Measurements from ENCODE around the gene IQGAP1. TPM values are rescaled to one million over a fixed set of nuclear protein-coding genes. Genes with fewer than 3 reads are reported as not detected.
A peak's percentile ranks its signal among the peaks of the same experiment; 100 is the strongest.

The IQGAP1 gene
- total RNA-seq, 4 donors from 2014 or later: 181 to 285 (median 193) TPM

- Histone ChIP-seq H3K27me3 (no peaks in the 10 kb centered on the region), H3K9me3 (no peaks in the 10 kb centered on the region), H3K4me1 (peaks cover 25 to 76% (median 43%) of the 10 kb centered on the region in 3 donors), H3K36me3 (peaks cover 0 to 28% (median 3%) of the 10 kb centered on the region in 3 donors), H3K4me3 (no peak overlapping the region), H3K27ac (peak overlapping the region in 3 of 4 donors; percentile 30 to 59 (median 45))
- TF ChIP-seq POLR2A (IDR thresholded peaks at IDR 0.05) (no peak), CTCF (IDR thresholded peaks at IDR 0.05) (no peak)
- 40 to 74% methylated on average over 4 of the region's 4 CpGs for WGBS, 2 donors
- DNase-seq: no peak
- intact Hi-C loops (cut with DNase I): no loop called here
Measured at GRCh38 chr15:90423801-90424319, 35.8 kb downstream of the IQGAP1 start.

- Histone ChIP-seq H3K27ac (peak overlapping the region in 1 of 4 donors; percentile 7), H3K9me3 (no peaks in the 10 kb centered on the region), H3K4me1 (peaks cover 12 to 56% (median 26%) of the 10 kb centered on the region in 3 donors), H3K27me3 (no peaks in the 10 kb centered on the region), H3K36me3 (peaks cover 0 to 46% (median 3%) of the 10 kb centered on the region in 3 donors), H3K4me3 (no peak overlapping the region)
- TF ChIP-seq POLR2A (IDR thresholded peaks at IDR 0.05): no peak
- no peak for TF ChIP-seq CTCF (IDR thresholded peaks at IDR 0.05)
- DNase-seq: no peak
- intact Hi-C loops (cut with DNase I): no loop called here
- 61 to 76% methylated on average over 2 of the region's 2 CpGs for WGBS, 2 donors
Measured at GRCh38 chr15:90425726-90426346, 37.8 kb downstream of the IQGAP1 start.

GRCh38 chr15:90427185-90427584 lies 39.1 kb downstream of the IQGAP1 start:
- TF ChIP-seq CTCF (IDR thresholded peaks at IDR 0.05): no peak
- no peak for TF ChIP-seq POLR2A (IDR thresholded peaks at IDR 0.05)
- Histone ChIP-seq H3K4me1 (peaks cover 0 to 48% (median 13%) of the 10 kb centered on the region in 3 donors), H3K27ac (no peak overlapping the region), H3K4me3 (no peak overlapping the region), H3K9me3 (no peaks in the 10 kb centered on the region), H3K27me3 (no peaks in the 10 kb centered on the region), H3K36me3 (peaks cover 0 to 47% (median 3%) of the 10 kb centered on the region in 3 donors)
- DNase-seq: no peak
- WGBS, 2 donors: 79 to 88% methylated on average over 5 of the region's 5 CpGs
- intact Hi-C loops (cut with DNase I): no loop called here

GRCh38 chr15:90432253-90432652 lies 44.2 kb downstream of the IQGAP1 start:
- DNase-seq: no peak
- no peak overlapping the region for H3K4me3 ChIP-seq
- no peaks in the 10 kb centered on the region for H3K27me3 ChIP-seq
- TF ChIP-seq POLR2A (IDR thresholded peaks at IDR 0.05): no peak
- TF ChIP-seq CTCF (IDR thresholded peaks at IDR 0.05): no peak
- intact Hi-C loops (cut with DNase I): no loop called here
- H3K9me3 ChIP-seq: no peaks in the 10 kb centered on the region
- H3K36me3 ChIP-seq: peaks cover 0 to 86% (median 3%) of the 10 kb centered on the region in 3 donors
- peaks cover 0 to 24% (median 4%) of the 10 kb centered on the region in 3 donors for H3K4me1 ChIP-seq
- H3K27ac ChIP-seq: no peak overlapping the region
- 71 to 72% methylated on average over 1 of the region's 1 CpG for WGBS, 2 donors

GRCh38 chr15:90435652-90436337 lies 47.8 kb downstream of the IQGAP1 start:
- Histone ChIP-seq H3K9me3 (no peaks in the 10 kb centered on the region), H3K36me3 (peaks cover 0 to 84% (median 0%) of the 10 kb centered on the region in 3 donors), H3K27ac (no peak overlapping the region), H3K4me3 (no peak overlapping the region), H3K4me1 (peaks cover 0 to 24% (median 4%) of the 10 kb centered on the region in 3 donors), H3K27me3 (no peaks in the 10 kb centered on the region)
- WGBS, 2 donors: 63 to 92% methylated on average over 1 of the region's 1 CpG
- intact Hi-C loops (cut with DNase I): no loop called here
- TF ChIP-seq CTCF (IDR thresholded peaks at IDR 0.05): no peak
- no peak for TF ChIP-seq POLR2A (IDR thresholded peaks at IDR 0.05)
- DNase-seq: no peak
